Panc1 (cell line): ENCODE measurements around the gene SH3TC1. TPM values are rescaled to one million over a fixed set of nuclear protein-coding genes. Genes with fewer than 3 reads are reported as not detected.

Experiments
- ATAC-seq: fragments of 200-7000 bp; cut with Tn5 transposase; 2 replicates; pipeline ENCODE4 v1.9.1; 2020; ENCODE audit warnings: mild to moderate bottlenecking, moderate library complexity
- BruUV-seq: library from RNA; stranded (reverse); fragments of 400-500 nt; replicated peaks from 2 replicates; lab custom pipeline; 2021; lab: Mats Ljungman, UMichigan
- CTCF ChIA-PET: fragments of 300-600 bp; sonication (Branson Sonifier 250); formaldehyde crosslinking; loops from one replicate; lab custom pipeline; 2022; ENCODE audit warnings: antibody characterized with exemption; lab: Charles Lee
- POLR2A ChIA-PET: fragments of 300-600 bp; sonication (Branson Sonifier 250); formaldehyde crosslinking; loops from one replicate; lab custom pipeline; 2022; ENCODE audit warnings: antibody characterized with exemption; lab: Charles Lee
- DNase-seq: peaks from one replicate; pipeline ENCODE4 v3.0.0-alpha.2; 2010; ENCODE audit warnings: low read depth, low spot score
- H3K27ac ChIP-seq: 2 replicates; pipeline ENCODE4 v1.5.1; 2011; ENCODE audit warnings: mild to moderate bottlenecking, low read length, inconsistent platforms
- H3K27me3 ChIP-seq: fragments of 200-500 bp; sonication (Bioruptor generic); 2 replicates; pipeline ENCODE4 v1.6.0; 2014; ENCODE audit warnings: low read length, inconsistent platforms; ENCODE audit not compliant: control insufficient read depth, insufficient read depth
- H3K36me3 ChIP-seq: fragments of 200-500 bp; sonication (Bioruptor generic); 2 replicates; pipeline ENCODE4 v1.5.1; 2014; ENCODE audit warnings: inconsistent platforms, mild to moderate bottlenecking, low read length, moderate library complexity; ENCODE audit not compliant: control insufficient read depth, insufficient read depth
- H3K4me1 ChIP-seq: 2 replicates; pipeline ENCODE4 v1.5.1; 2011; ENCODE audit warnings: inconsistent platforms, mild to moderate bottlenecking, low read length, moderate library complexity; ENCODE audit not compliant: control insufficient read depth, insufficient read depth
- H3K4me3 ChIP-seq, 2 experiments: 2 replicates each; pipeline ENCODE4 v1.5.1; 2011 to 2012; ENCODE audit warnings: low read depth in 2 of 2, low read length in 2 of 2, mild to moderate bottlenecking in 2 of 2, inconsistent platforms in 1 of 2, moderate library complexity in 1 of 2
- H3K9me3 ChIP-seq: fragments of 200-500 bp; sonication (Bioruptor generic); 2 replicates; pipeline ENCODE4 v1.5.1; 2014; ENCODE audit warnings: low read depth, mild to moderate bottlenecking, inconsistent platforms, low read length, moderate library complexity; ENCODE audit not compliant: control insufficient read depth, insufficient read depth
- CTCF ChIP-seq: fragments of 450-650 bp; IDR thresholded peaks from 2 replicates; pipeline ENCODE4 v1.5.1; 2017; ENCODE audit warnings: mild to moderate bottlenecking
- POLR2AphosphoS5 ChIP-seq: IDR thresholded peaks from 2 replicates; pipeline ENCODE4 v1.6.1; 2012; ENCODE audit warnings: mild to moderate bottlenecking, low read depth, low read length, moderate library complexity
- REST ChIP-seq, 2 experiments: IDR thresholded peaks; 2 replicates each; pipeline ENCODE4 v1.6.1; 2011 to 2012; ENCODE audit warnings: low read depth in 2 of 2, control low read depth in 1 of 2, low read length in 1 of 2, mild to moderate bottlenecking in 1 of 2, moderate library complexity in 1 of 2; ENCODE audit not compliant: insufficient read depth in 1 of 2
- SIN3A ChIP-seq: IDR thresholded peaks from 2 replicates; pipeline ENCODE4 v1.6.1; 2012; ENCODE audit warnings: low read depth, mild to moderate bottlenecking, low read length, moderate library complexity, borderline replicate concordance; ENCODE audit not compliant: insufficient read depth
- TCF7L2 ChIP-seq: IDR thresholded peaks from 2 replicates; pipeline ENCODE4 v1.6.1; 2011; ENCODE audit warnings: mild to moderate bottlenecking, low read depth, low read length, inconsistent platforms
- in situ Hi-C: cut with HindIII; loops from 2 replicates; pipeline ENCODE4 v1.10.0; 2016; ENCODE audit warnings: low sequenced_read_pairs, low pct_unique_long_range_greater_than_20kb
- intact Hi-C: fragments of 100-400 bp; cut with micrococcal nuclease; formaldehyde crosslinking; loops from one replicate; pipeline ENCODE4 v1.10.0; 2022; ENCODE audit not compliant: unreplicated experiment
- total RNA-seq: library from RNA; stranded (reverse); gene quantifications from one replicate; pipeline ENCODE4 v1.2.1, GENCODE V29; 2021; ENCODE audit not compliant: unreplicated experiment

The SH3TC1 gene
- total RNA-seq, 1 experiment from 2014 or later: 4.5 TPM

- POLR2A ChIA-PET: no interaction called here
- DNase-seq (no peak), ATAC-seq (no peak)
- Histone ChIP-seq H3K4me3 (no peak overlapping the region), H3K27me3 (no peaks in the 10 kb centered on the region), H3K36me3 (no peaks in the 10 kb centered on the region), H3K9me3 (no peaks in the 10 kb centered on the region), H3K27ac (no peak overlapping the region), H3K4me1 (peaks cover 8% of the 10 kb centered on the region)
- intact Hi-C loops (no loop called here), in situ Hi-C loops (no loop called here)
- CTCF ChIA-PET: interaction anchor here (0.7 to 1.2 kb wide), 2 partner anchors 11 to 46 kb away, joined by 3 to 4 read pairs; no protein-coding TSS in a partner anchor
- no peak for TF ChIP-seq TCF7L2
- TF ChIP-seq SIN3A: no peak
- no peak for TF ChIP-seq POLR2AphosphoS5
- no peak for TF ChIP-seq CTCF
- no peak for TF ChIP-seq REST (IDR thresholded peaks at IDR 0.05; ENCODE audit: insufficient read depth in 1 of 2, low read depth in 2 of 2, low read length in 1 of 2)
- BruUV-seq: no TSS peak
These were observed 18.6 kb upstream of the SH3TC1 start for GRCh38 chr4:8180310-8181093.

GRCh38 chr4:8181119-8181518, 18.0 kb upstream of the SH3TC1 start:
- intact Hi-C loops: no loop called here
- Histone ChIP-seq H3K27me3 (no peaks in the 10 kb centered on the region), H3K27ac (no peak overlapping the region), H3K4me3 (no peak overlapping the region), H3K36me3 (no peaks in the 10 kb centered on the region), H3K9me3 (no peaks in the 10 kb centered on the region), H3K4me1 (peaks cover 8% of the 10 kb centered on the region)
- DNase-seq (no peak), ATAC-seq (no peak)
- BruUV-seq: no TSS peak
- TF ChIP-seq POLR2AphosphoS5: no peak
- TF ChIP-seq SIN3A: no peak
- TF ChIP-seq REST (IDR thresholded peaks at IDR 0.05; ENCODE audit: insufficient read depth in 1 of 2, low read depth in 2 of 2, low read length in 1 of 2): no peak
- TF ChIP-seq CTCF: no peak
- TF ChIP-seq TCF7L2: no peak
- in situ Hi-C loops: no loop called here
- ChIA-PET CTCF (no interaction called here), POLR2A (no interaction called here)
